Measurements from ENCODE around the gene MED25. TPM values are rescaled to one million over a fixed set of nuclear protein-coding genes. Genes with fewer than 3 reads are reported as not detected.
A peak's percentile ranks its signal among the peaks of the same experiment; 100 is the strongest.

The MED25 gene
- total RNA-seq, 2 donors from 2014 or later: 55.6 to 56.1 TPM

DNA sequence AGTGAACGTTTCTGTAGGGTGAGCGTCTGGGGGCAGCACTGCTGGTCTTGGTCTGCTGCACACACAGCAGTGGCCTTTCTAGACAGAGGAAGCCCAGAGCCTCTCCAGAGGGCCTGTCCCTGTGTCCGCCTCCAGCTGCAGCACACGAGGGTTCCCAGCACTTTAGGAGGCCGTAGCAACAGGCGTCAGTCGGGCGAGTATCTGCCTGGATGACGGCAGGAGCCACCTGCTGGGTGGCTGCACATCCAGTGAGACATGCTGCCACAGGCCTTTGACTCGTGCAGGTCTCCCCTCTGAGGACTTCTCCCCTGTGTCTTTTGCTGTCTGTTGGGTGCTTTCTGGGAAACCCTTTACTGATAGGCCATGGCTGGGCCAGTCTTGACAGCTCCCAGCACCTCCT, 29.2 kb upstream of the MED25 start:
- Mint-ChIP-seq H3K27ac (no peak overlapping the region), H3K4me1 (no peaks in the 10 kb centered on the region), H3K36me3 (ENCODE audit: low read depth) (peaks cover 78% of the 10 kb centered on the region), H3K27me3 (no peaks in the 10 kb centered on the region), H3K9me3 (no peaks in the 10 kb centered on the region), H3K4me3 (no peak overlapping the region)
- no peak for ATAC-seq (replicated peaks)

DNA sequence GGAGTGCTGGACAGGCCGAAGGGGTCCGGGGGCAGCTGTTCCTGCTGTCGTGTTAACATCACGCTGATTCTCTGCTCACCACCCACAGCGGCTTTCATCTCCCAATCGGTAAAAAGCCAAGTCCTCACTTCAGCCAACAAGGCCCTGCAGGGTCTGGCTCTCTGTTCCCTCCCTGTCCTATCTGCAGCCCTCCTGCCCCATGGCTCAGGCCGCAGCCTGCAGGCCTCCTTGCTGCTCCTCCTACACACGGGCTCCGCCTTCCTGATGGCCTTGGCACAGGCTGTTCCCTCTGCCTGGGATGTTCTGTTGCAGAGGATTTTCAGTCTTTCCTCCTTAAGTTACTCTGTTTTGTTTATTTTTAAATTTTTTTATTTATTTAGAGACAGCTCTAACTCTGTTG, 27.2 kb upstream of the MED25 start:
- Mint-ChIP-seq H3K4me1 (no peaks in the 10 kb centered on the region), H3K9me3 (no peaks in the 10 kb centered on the region), H3K27me3 (no peaks in the 10 kb centered on the region), H3K4me3 (no peak overlapping the region), H3K36me3 (ENCODE audit: low read depth) (peaks cover 80% of the 10 kb centered on the region), H3K27ac (peak overlapping the region; percentile 25)
- ATAC-seq (replicated peaks): no peak

DNA sequence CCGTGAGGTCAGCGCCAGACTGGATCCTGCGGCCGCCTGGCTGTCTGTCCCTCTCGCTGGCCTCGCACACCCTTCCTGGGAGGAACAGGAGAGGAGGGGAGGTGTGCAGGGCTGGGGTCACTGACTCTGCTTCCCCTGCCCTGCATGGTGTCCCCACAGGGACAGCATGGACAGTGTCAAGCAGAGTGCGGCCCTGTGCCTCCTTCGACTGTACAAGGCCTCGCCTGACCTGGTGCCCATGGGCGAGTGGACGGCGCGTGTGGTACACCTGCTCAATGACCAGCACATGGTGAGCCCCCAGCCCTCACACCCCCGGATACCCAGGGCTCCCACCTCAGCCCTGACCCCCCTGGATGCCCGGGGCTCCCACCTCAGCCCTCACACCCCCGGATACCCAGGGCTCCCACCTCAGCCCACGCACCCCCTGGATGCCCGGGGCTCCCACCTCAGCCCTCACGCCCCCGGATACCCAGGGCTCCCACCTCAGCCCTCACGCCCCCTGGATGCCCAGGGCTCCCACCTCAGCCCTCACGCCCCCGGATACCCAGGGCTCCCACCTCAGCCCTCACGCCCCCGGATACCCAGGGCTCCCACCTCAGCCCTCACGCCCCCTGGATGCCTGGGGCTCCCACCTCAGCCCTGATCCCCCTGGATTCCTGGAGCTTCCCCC, 26.2 kb upstream of the MED25 start:
- H3K4me3 Mint-ChIP-seq: no peak overlapping the region
- H3K9me3 Mint-ChIP-seq: no peaks in the 10 kb centered on the region
- H3K36me3 Mint-ChIP-seq (ENCODE audit: low read depth): peaks cover 80% of the 10 kb centered on the region
- no peak overlapping the region for H3K27ac Mint-ChIP-seq
- ATAC-seq (replicated peaks): no peak
- no peaks in the 10 kb centered on the region for H3K27me3 Mint-ChIP-seq
- H3K4me1 Mint-ChIP-seq: no peaks in the 10 kb centered on the region

GRCh38 chr19:49792829-49793560, 25.1 kb upstream of the MED25 start:
- H3K27ac Mint-ChIP-seq: no peak overlapping the region
- H3K36me3 Mint-ChIP-seq (ENCODE audit: low read depth): peaks cover 79% of the 10 kb centered on the region
- ATAC-seq (replicated peaks): no peak
- H3K4me3 Mint-ChIP-seq: no peak overlapping the region
- no peaks in the 10 kb centered on the region for H3K4me1 Mint-ChIP-seq
- no peaks in the 10 kb centered on the region for H3K27me3 Mint-ChIP-seq
- no peaks in the 10 kb centered on the region for H3K9me3 Mint-ChIP-seq

GRCh38 chr19:49793561-49793840, 24.6 kb upstream of the MED25 start:
- peak; percentile 94 for ATAC-seq (replicated peaks)
- Mint-ChIP-seq H3K27ac (no peak overlapping the region), H3K4me1 (no peaks in the 10 kb centered on the region), H3K4me3 (no peak overlapping the region), H3K27me3 (no peaks in the 10 kb centered on the region), H3K36me3 (ENCODE audit: low read depth) (peaks cover 79% of the 10 kb centered on the region), H3K9me3 (no peaks in the 10 kb centered on the region)

- Mint-ChIP-seq H3K4me3 (no peak overlapping the region), H3K36me3 (ENCODE audit: low read depth) (peaks cover 83% of the 10 kb centered on the region), H3K4me1 (no peaks in the 10 kb centered on the region), H3K9me3 (no peaks in the 10 kb centered on the region), H3K27me3 (no peaks in the 10 kb centered on the region), H3K27ac (no peak overlapping the region)
- ATAC-seq (replicated peaks): no peak
These were observed 22.5 kb upstream of the MED25 start for GRCh38 chr19:49795615-49796014.

- no peak overlapping the region for H3K4me3 Mint-ChIP-seq
- no peaks in the 10 kb centered on the region for H3K9me3 Mint-ChIP-seq
- H3K27me3 Mint-ChIP-seq: no peaks in the 10 kb centered on the region
- peaks cover 80% of the 10 kb centered on the region for H3K36me3 Mint-ChIP-seq (ENCODE audit: low read depth)
- no peak overlapping the region for H3K27ac Mint-ChIP-seq
- no peaks in the 10 kb centered on the region for H3K4me1 Mint-ChIP-seq
- no peak for ATAC-seq (replicated peaks)
These were observed 19.5 kb upstream of the MED25 start for GRCh38 chr19:49798574-49798973.

- no peak overlapping the region for H3K4me3 Mint-ChIP-seq
- no peaks in the 10 kb centered on the region for H3K4me1 Mint-ChIP-seq
- H3K9me3 Mint-ChIP-seq: no peaks in the 10 kb centered on the region
- no peaks in the 10 kb centered on the region for H3K27me3 Mint-ChIP-seq
- no peak overlapping the region for H3K27ac Mint-ChIP-seq
- peaks cover 80% of the 10 kb centered on the region for H3K36me3 Mint-ChIP-seq (ENCODE audit: low read depth)
- ATAC-seq (replicated peaks): no peak
These were observed 18.8 kb upstream of the MED25 start for GRCh38 chr19:49799271-49799797.

- no peaks in the 10 kb centered on the region for H3K4me1 Mint-ChIP-seq
- H3K4me3 Mint-ChIP-seq: no peak overlapping the region
- no peak overlapping the region for H3K27ac Mint-ChIP-seq
- H3K9me3 Mint-ChIP-seq: no peaks in the 10 kb centered on the region
- no peaks in the 10 kb centered on the region for H3K27me3 Mint-ChIP-seq
- no peak for ATAC-seq (replicated peaks)
- H3K36me3 Mint-ChIP-seq (ENCODE audit: low read depth): peaks cover 78% of the 10 kb centered on the region
These were observed 18.2 kb upstream of the MED25 start for GRCh38 chr19:49799798-49800376.

- Mint-ChIP-seq H3K4me3 (no peak overlapping the region), H3K27ac (no peak overlapping the region), H3K27me3 (no peaks in the 10 kb centered on the region), H3K9me3 (no peaks in the 10 kb centered on the region), H3K4me1 (no peaks in the 10 kb centered on the region), H3K36me3 (ENCODE audit: low read depth) (peaks cover 69% of the 10 kb centered on the region)
- ATAC-seq (replicated peaks): no peak
These were observed 17.3 kb upstream of the MED25 start for GRCh38 chr19:49800771-49801170.

DNA sequence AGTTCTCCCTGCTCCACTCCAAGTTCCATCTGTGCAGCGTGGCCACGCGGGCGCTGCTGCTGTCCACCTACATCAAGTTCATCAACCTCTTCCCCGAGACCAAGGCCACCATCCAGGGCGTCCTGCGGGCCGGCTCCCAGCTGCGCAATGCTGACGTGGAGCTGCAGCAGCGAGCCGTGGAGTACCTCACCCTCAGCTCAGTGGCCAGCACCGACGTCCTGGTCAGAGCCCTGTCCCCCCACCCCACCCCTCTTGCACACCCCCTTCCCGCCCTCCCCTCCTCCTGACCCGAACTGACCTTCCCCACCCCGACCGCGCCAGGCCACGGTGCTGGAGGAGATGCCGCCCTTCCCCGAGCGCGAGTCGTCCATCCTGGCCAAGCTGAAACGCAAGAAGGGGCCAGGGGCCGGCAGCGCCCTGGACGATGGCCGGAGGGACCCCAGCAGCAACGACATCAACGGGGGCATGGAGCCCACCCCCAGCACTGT, 16.6 kb upstream of the MED25 start:
- peaks cover 68% of the 10 kb centered on the region for H3K36me3 Mint-ChIP-seq (ENCODE audit: low read depth)
- no peaks in the 10 kb centered on the region for H3K27me3 Mint-ChIP-seq
- no peaks in the 10 kb centered on the region for H3K9me3 Mint-ChIP-seq
- no peak overlapping the region for H3K4me3 Mint-ChIP-seq
- H3K27ac Mint-ChIP-seq: no peak overlapping the region
- peaks cover 4% of the 10 kb centered on the region for H3K4me1 Mint-ChIP-seq
- no peak for ATAC-seq (replicated peaks)

- no peak for ATAC-seq (replicated peaks)
- Mint-ChIP-seq H3K36me3 (ENCODE audit: low read depth) (peaks cover 65% of the 10 kb centered on the region), H3K27ac (no peak overlapping the region), H3K9me3 (no peaks in the 10 kb centered on the region), H3K4me3 (no peak overlapping the region), H3K4me1 (peaks cover 6% of the 10 kb centered on the region), H3K27me3 (no peaks in the 10 kb centered on the region)
These were observed 16.0 kb upstream of the MED25 start for GRCh38 chr19:49801966-49802661.

GRCh38 chr19:49802836-49803528, 15.1 kb upstream of the MED25 start:
- no peaks in the 10 kb centered on the region for H3K9me3 Mint-ChIP-seq
- peak overlapping the region; percentile 43 for H3K27ac Mint-ChIP-seq
- H3K36me3 Mint-ChIP-seq (ENCODE audit: low read depth): peaks cover 56% of the 10 kb centered on the region
- no peak for ATAC-seq (replicated peaks)
- H3K27me3 Mint-ChIP-seq: no peaks in the 10 kb centered on the region
- H3K4me1 Mint-ChIP-seq: peaks cover 6% of the 10 kb centered on the region
- H3K4me3 Mint-ChIP-seq: no peak overlapping the region

GRCh38 chr19:49803529-49803856, 14.6 kb upstream of the MED25 start:
- no peak for ATAC-seq (replicated peaks)
- H3K27me3 Mint-ChIP-seq: no peaks in the 10 kb centered on the region
- H3K27ac Mint-ChIP-seq: peak overlapping the region; percentile 43
- peaks cover 51% of the 10 kb centered on the region for H3K36me3 Mint-ChIP-seq (ENCODE audit: low read depth)
- H3K4me3 Mint-ChIP-seq: no peak overlapping the region
- no peaks in the 10 kb centered on the region for H3K9me3 Mint-ChIP-seq
- peaks cover 6% of the 10 kb centered on the region for H3K4me1 Mint-ChIP-seq

All from activated T-helper 17 cell treated with anti-CD3 and anti-CD28 coated beads, Interleukin-2, amount 50 U/mL, for 72 hours (primary cell).